ENCODE results near the gene TMEM14A. TPM values are rescaled to one million over a fixed set of nuclear protein-coding genes. Genes with fewer than 3 reads are reported as not detected.

The TMEM14A gene
- total and polyA plus RNA-seq, 9 of the 15 experiments (the other 6 are each of a cell fraction or from before 2014, with no cell fraction given), result 3.5 to 43.3 (median 8.5) TPM

- TF ChIP-seq CHD7 (IDR thresholded peaks at IDR 0.05; ENCODE audit: low read depth, low read length), result no peak
- TF ChIP-seq ZNF197 (CRISPR knock-in tag; IDR thresholded peaks at IDR 0.05; ENCODE audit: low read depth), result no peak
- no peak for TF ChIP-seq ETV6 (IDR thresholded peaks at IDR 0.05; ENCODE audit: borderline replicate concordance in 1 of 2, low read depth in 2 of 2, low read length in 1 of 2)
- no peak for TF ChIP-seq ETV6 (CRISPR knock-in tag; IDR thresholded peaks at IDR 0.05; ENCODE audit: borderline replicate concordance)
- TF ChIP-seq ZNF217 (CRISPR knock-in tag; IDR thresholded peaks at IDR 0.05), result no peak
- TF ChIP-seq HBP1 (CRISPR knock-in tag; IDR thresholded peaks at IDR 0.05), result no peak
- TF ChIP-seq STAT5B (CRISPR knock-in tag; IDR thresholded peaks at IDR 0.05), result no peak
- no peak for TF ChIP-seq ZNF354B (CRISPR knock-in tag; IDR thresholded peaks at IDR 0.05)
- no peak for TF ChIP-seq THAP7 (CRISPR knock-in tag; IDR thresholded peaks at IDR 0.05)
- TF ChIP-seq NFRKB (IDR thresholded peaks at IDR 0.05; ENCODE audit: low read depth), result 0 out of 2 replicates have a peak, but pooled peaks have one; percentile 3
- TF ChIP-seq ZNF830 (CRISPR knock-in tag; IDR thresholded peaks at IDR 0.05), result no peak
- TF ChIP-seq SUPT5H (IDR thresholded peaks at IDR 0.05), result peak; percentile 92
- peak; percentile 74 for TF ChIP-seq RBM25 (IDR thresholded peaks at IDR 0.05; ENCODE audit: low read depth, low read length, severe bottlenecking)
- no peak for TF ChIP-seq EZH2 (IDR thresholded peaks at IDR 0.05; ENCODE audit: borderline replicate concordance, low read depth, low read length)
- TF ChIP-seq ZC3H11A (IDR thresholded peaks at IDR 0.05; ENCODE audit: low read depth, low read length), result no peak
These were observed 6.5 kb upstream of the TMEM14A start (continued) for GRCh38 chr6:52664186-52664990.

Measured in K562 (cell line).